GM23338 (cell line): ENCODE measurements around the gene ROR1. TPM values are rescaled to one million over a fixed set of nuclear protein-coding genes. Genes with fewer than 3 reads are reported as not detected.

Experiments used
- ATAC-seq: fragments of 200-7000 bp; cut with Tn5 transposase; 3 replicates; pipeline ENCODE4 v1.9.1; 2020
- DNase-seq: peaks from one replicate; pipeline ENCODE4 v3.0.0-alpha.2; 2015; ENCODE audit warnings: low spot score
- H2AFZ ChIP-seq: fragments of 200-600 bp; sonication (generic); 2 replicates; pipeline ENCODE4 v1.8.0; 2016; ENCODE audit warnings: antibody characterized with exemption, mild to moderate bottlenecking, moderate library complexity
- H3F3A ChIP-seq: fragments of 200-600 bp; sonication (generic); replicated peaks from 2 replicates; pipeline ENCODE4 v1.8.0; 2017; ENCODE audit warnings: antibody characterized with exemption, mixed run types, low read depth
- H3K27ac ChIP-seq: fragments of 200-600 bp; sonication (generic); 2 replicates; pipeline ENCODE4 v1.6.1; 2016; ENCODE audit warnings: low read depth
- H3K27me3 ChIP-seq: fragments of 200-600 bp; sonication (generic); 2 replicates; pipeline ENCODE4 v1.8.0; 2016; ENCODE audit warnings: mild to moderate bottlenecking, mixed run types, moderate library complexity; ENCODE audit not compliant: insufficient read depth
- H3K36me3 ChIP-seq: fragments of 200-600 bp; sonication (generic); 2 replicates; pipeline ENCODE4 v1.8.0; 2016; ENCODE audit warnings: mild to moderate bottlenecking; ENCODE audit not compliant: insufficient read depth
- H3K4me1 ChIP-seq: fragments of 200-600 bp; sonication (generic); 2 replicates; pipeline ENCODE4 v1.8.0; 2016; ENCODE audit warnings: mild to moderate bottlenecking, moderate library complexity; ENCODE audit not compliant: insufficient read depth
- H3K4me2 ChIP-seq: fragments of 200-600 bp; sonication (generic); 2 replicates; pipeline ENCODE4 v1.7.1; 2017; ENCODE audit warnings: mixed run types
- H3K4me3 ChIP-seq: fragments of 200-600 bp; sonication (generic); 2 replicates; pipeline ENCODE4 v1.6.1; 2016; ENCODE audit warnings: mixed run types
- H3K79me2 ChIP-seq: fragments of 200-600 bp; sonication (generic); replicated peaks from 2 replicates; pipeline ENCODE4 v1.8.0; 2017; ENCODE audit warnings: mild to moderate bottlenecking; ENCODE audit not compliant: insufficient read depth
- H3K9me2 ChIP-seq: fragments of 200-600 bp; sonication (generic); 2 replicates; pipeline ENCODE4 v1.8.0; 2017; ENCODE audit not compliant: insufficient read depth
- H4K20me1 ChIP-seq: fragments of 200-600 bp; sonication (generic); replicated peaks from 2 replicates; pipeline ENCODE4 v1.8.0; 2017; ENCODE audit warnings: mild to moderate bottlenecking; ENCODE audit not compliant: insufficient read depth
- H3K27ac Mint-ChIP-seq: 2 replicates; pipeline ENCODE4 v1.8.0; 2020; ENCODE audit warnings: inconsistent platforms, mild to moderate bottlenecking, moderate library complexity, mixed read lengths
- H3K27me3 Mint-ChIP-seq: 3 replicates; pipeline ENCODE4 v1.8.0; 2022; ENCODE audit warnings: low read depth, mild to moderate bottlenecking, moderate library complexity, mixed read lengths, inconsistent platforms; ENCODE audit not compliant: insufficient read depth, poor library complexity
- H3K36me3 Mint-ChIP-seq: 3 replicates; pipeline ENCODE4 v1.8.0; 2021; ENCODE audit warnings: low read depth, mild to moderate bottlenecking, inconsistent platforms, moderate library complexity, mixed read lengths
- H3K4me1 Mint-ChIP-seq: 3 replicates; pipeline ENCODE4 v1.8.0; 2020; ENCODE audit warnings: mild to moderate bottlenecking, inconsistent platforms, mixed read lengths
- H3K4me3 Mint-ChIP-seq: 3 replicates; pipeline ENCODE4 v1.8.0; 2021; ENCODE audit warnings: moderate library complexity, mild to moderate bottlenecking, inconsistent platforms, mixed read lengths
- H3K9me3 Mint-ChIP-seq: 3 replicates; pipeline ENCODE4 v1.8.0; 2020; ENCODE audit warnings: moderate library complexity, mild to moderate bottlenecking, inconsistent platforms, mixed read lengths
- NANOG ChIP-seq: IDR thresholded peaks from 2 replicates; pipeline ENCODE4 v1.6.1; 2016; ENCODE audit warnings: antibody characterized with exemption, borderline replicate concordance
- POLR2AphosphoS5 ChIP-seq: IDR thresholded peaks from 2 replicates; pipeline ENCODE4 v1.6.1; 2016; ENCODE audit warnings: antibody characterized with exemption, low read depth
- STAT1 ChIP-seq: IDR thresholded peaks from one replicate; pipeline ENCODE4 v1.6.1; 2016; ENCODE audit warnings: antibody characterized with exemption; ENCODE audit not compliant: unreplicated experiment
- polyA plus RNA-seq: library from polyadenylated mRNA; unstranded; fragments of >200 nt; fragmentation: Nextera tagmentation; extraction: Ambion mirVana; gene quantifications from 2 replicates; pipeline ENCODE4 v1.2.1, GENCODE V29; 2016
- total RNA-seq: library from RNA; depleted of rRNA; stranded (reverse); fragments of >200 nt; shearing (Covaris generic); gene quantifications from 2 replicates; pipeline ENCODE4 v1.2.3, GENCODE V29; 2014
- TF ChIP-seq, protein P1 (sequence below): fragments of 250-450 bp; sonication (Bioruptor Pico); IDR thresholded peaks from 2 replicates; pipeline ENCODE4 v1.5.0; 2020; ENCODE audit warnings: mild to moderate bottlenecking, moderate library complexity

ROR1 gene
- total and polyA plus RNA-seq, 2 experiments from 2014 or later: 59.7 to 96.0 TPM

- TF ChIP-seq, protein P1, sequence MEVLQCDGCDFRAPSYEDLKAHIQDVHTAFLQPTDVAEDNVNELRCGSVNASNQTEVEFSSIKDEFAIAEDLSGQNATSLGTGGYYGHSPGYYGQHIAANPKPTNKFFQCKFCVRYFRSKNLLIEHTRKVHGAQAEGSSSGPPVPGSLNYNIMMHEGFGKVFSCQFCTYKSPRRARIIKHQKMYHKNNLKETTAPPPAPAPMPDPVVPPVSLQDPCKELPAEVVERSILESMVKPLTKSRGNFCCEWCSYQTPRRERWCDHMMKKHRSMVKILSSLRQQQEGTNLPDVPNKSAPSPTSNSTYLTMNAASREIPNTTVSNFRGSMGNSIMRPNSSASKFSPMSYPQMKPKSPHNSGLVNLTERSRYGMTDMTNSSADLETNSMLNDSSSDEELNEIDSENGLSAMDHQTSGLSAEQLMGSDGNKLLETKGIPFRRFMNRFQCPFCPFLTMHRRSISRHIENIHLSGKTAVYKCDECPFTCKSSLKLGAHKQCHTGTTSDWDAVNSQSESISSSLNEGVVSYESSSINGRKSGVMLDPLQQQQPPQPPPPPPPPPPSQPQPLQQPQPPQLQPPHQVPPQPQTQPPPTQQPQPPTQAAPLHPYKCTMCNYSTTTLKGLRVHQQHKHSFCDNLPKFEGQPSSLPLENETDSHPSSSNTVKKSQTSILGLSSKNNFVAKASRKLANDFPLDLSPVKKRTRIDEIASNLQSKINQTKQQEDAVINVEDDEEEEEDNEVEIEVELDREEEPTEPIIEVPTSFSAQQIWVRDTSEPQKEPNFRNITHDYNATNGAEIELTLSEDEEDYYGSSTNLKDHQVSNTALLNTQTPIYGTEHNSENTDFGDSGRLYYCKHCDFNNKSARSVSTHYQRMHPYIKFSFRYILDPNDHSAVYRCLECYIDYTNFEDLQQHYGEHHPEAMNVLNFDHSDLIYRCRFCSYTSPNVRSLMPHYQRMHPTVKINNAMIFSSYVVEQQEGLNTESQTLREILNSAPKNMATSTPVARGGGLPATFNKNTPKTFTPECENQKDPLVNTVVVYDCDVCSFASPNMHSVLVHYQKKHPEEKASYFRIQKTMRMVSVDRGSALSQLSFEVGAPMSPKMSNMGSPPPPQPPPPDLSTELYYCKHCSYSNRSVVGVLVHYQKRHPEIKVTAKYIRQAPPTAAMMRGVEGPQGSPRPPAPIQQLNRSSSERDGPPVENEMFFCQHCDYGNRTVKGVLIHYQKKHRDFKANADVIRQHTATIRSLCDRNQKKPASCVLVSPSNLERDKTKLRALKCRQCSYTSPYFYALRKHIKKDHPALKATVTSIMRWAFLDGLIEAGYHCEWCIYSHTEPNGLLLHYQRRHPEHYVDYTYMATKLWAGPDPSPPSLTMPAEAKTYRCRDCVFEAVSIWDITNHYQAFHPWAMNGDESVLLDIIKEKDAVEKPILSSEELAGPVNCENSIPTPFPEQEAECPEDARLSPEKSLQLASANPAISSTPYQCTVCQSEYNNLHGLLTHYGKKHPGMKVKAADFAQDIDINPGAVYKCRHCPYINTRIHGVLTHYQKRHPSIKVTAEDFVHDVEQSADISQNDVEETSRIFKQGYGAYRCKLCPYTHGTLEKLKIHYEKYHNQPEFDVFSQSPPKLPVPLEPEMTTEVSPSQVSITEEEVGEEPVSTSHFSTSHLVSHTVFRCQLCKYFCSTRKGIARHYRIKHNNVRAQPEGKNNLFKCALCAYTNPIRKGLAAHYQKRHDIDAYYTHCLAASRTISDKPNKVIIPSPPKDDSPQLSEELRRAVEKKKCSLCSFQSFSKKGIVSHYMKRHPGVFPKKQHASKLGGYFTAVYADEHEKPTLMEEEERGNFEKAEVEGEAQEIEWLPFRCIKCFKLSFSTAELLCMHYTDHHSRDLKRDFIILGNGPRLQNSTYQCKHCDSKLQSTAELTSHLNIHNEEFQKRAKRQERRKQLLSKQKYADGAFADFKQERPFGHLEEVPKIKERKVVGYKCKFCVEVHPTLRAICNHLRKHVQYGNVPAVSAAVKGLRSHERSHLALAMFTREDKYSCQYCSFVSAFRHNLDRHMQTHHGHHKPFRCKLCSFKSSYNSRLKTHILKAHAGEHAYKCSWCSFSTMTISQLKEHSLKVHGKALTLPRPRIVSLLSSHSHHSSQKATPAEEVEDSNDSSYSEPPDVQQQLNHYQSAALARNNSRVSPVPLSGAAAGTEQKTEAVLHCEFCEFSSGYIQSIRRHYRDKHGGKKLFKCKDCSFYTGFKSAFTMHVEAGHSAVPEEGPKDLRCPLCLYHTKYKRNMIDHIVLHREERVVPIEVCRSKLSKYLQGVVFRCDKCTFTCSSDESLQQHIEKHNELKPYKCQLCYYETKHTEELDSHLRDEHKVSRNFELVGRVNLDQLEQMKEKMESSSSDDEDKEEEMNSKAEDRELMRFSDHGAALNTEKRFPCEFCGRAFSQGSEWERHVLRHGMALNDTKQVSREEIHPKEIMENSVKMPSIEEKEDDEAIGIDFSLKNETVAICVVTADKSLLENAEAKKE (CRISPR knock-in tag): no peak
- TF ChIP-seq NANOG: no peak
- no peak for TF ChIP-seq POLR2AphosphoS5
Observed at GRCh38 chr1:63729227-63729620, 44.6 kb upstream of the ROR1 start (continued).

DNA sequence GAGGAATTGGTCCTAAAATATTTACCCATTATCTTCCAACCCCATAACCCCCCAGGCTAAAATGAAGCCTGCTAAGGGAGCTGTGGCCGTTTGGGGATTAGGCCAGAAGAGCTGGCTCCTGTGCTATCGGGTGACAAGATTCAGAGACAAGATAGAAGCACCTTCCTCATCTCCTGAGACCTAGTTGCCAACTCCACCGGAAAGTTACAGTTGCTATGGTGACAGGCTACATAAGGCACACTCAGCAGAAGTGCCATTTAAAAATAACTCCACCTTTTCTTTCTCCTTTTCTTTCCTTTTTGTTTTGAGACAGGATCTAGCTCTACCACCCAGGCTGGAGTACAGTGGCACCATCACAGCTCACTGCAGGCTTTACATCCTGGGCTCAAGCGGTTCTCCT lies 43.6 kb upstream of the ROR1 start:
- Histone ChIP-seq H3K27ac (peak overlapping the region; percentile 80), H3K4me2 (no peak overlapping the region; the same call in 1 of the 2 replicates), H2AFZ (peak overlapping the region; percentile 9; the same call in 1 of the 2 replicates), H3K9me2 (no peaks in the 10 kb centered on the region), H3K36me3 (no peaks in the 10 kb centered on the region), H3K4me3 (no peak overlapping the region), H3F3A (no peaks in the 10 kb centered on the region), H4K20me1 (no peaks in the 10 kb centered on the region), H3K79me2 (no peaks in the 10 kb centered on the region), H3K4me1 (peaks cover 20% of the 10 kb centered on the region), H3K27me3 (no peaks in the 10 kb centered on the region)
- Mint-ChIP-seq H3K27me3 (peaks cover 8% of the 10 kb centered on the region), H3K9me3 (peaks cover 10% of the 10 kb centered on the region; the same call in 2 of the 3 replicates), H3K36me3 (peaks cover 17% of the 10 kb centered on the region), H3K27ac (no peak overlapping the region), H3K4me1 (peaks cover 35% of the 10 kb centered on the region), H3K4me3 (no peak overlapping the region)
- DNase-seq (peak; percentile 74), ATAC-seq (peak; percentile 29; the same call in 2 of the 3 replicates)
- TF ChIP-seq STAT1 (no peak), NANOG (no peak)
